ENCODE results near the gene TRPT1. TPM values are rescaled to one million over a fixed set of nuclear protein-coding genes. Genes with fewer than 3 reads are reported as not detected.
A peak's percentile ranks its signal among the peaks of the same experiment; 100 is the strongest.

The TRPT1 gene
- total RNA-seq, 1 donor: 33.3 TPM

- no peak for TF ChIP-seq CTCF (IDR thresholded peaks at IDR 0.05; ENCODE audit: insufficient read depth, low read length)
- no peak overlapping the region for H3K4me3 ChIP-seq (ENCODE audit: low read depth, low read length)
- DNase-seq (ENCODE audit: low read depth): peak; percentile 39
Measured at GRCh38 chr11:64267207-64267945, 41.4 kb upstream of the TRPT1 start.

- TF ChIP-seq CTCF (IDR thresholded peaks at IDR 0.05; ENCODE audit: insufficient read depth, low read length): no peak
- DNase-seq (ENCODE audit: low read depth): no peak
- H3K4me3 ChIP-seq (ENCODE audit: low read depth, low read length): no peak overlapping the region
Measured at GRCh38 chr11:64266339-64266738, 40.4 kb upstream of the TRPT1 start.

GRCh38 chr11:64265176-64266160 lies 39.5 kb upstream of the TRPT1 start:
- no peak for DNase-seq (ENCODE audit: low read depth)
- no peak for TF ChIP-seq CTCF (IDR thresholded peaks at IDR 0.05; ENCODE audit: insufficient read depth, low read length)
- no peak overlapping the region for H3K4me3 ChIP-seq (ENCODE audit: low read depth, low read length)

- DNase-seq (ENCODE audit: low read depth): no peak
- no peak for TF ChIP-seq CTCF (IDR thresholded peaks at IDR 0.05; ENCODE audit: insufficient read depth, low read length)
- H3K4me3 ChIP-seq (ENCODE audit: low read depth, low read length): no peak overlapping the region
Measured at GRCh38 chr11:64264371-64264852, 38.4 kb upstream of the TRPT1 start.

- DNase-seq (ENCODE audit: low read depth): no peak
- TF ChIP-seq CTCF (IDR thresholded peaks at IDR 0.05; ENCODE audit: insufficient read depth, low read length): no peak
Measured at GRCh38 chr11:64263947-64264317, 37.9 kb upstream of the TRPT1 start.

GRCh38 chr11:64263021-64263946 lies 37.3 kb upstream of the TRPT1 start:
- H3K4me3 ChIP-seq (ENCODE audit: low read depth, low read length): no peak overlapping the region
- TF ChIP-seq CTCF (IDR thresholded peaks at IDR 0.05; ENCODE audit: insufficient read depth, low read length): no peak
- no peak for DNase-seq (ENCODE audit: low read depth)

More at GRCh38 chr11:64263947-64264317, 37.9 kb upstream of the TRPT1 start:
- H3K4me3 ChIP-seq (ENCODE audit: low read depth, low read length): no peak overlapping the region
